Measurements from ENCODE around the gene ATXN7L2. TPM values are rescaled to one million over a fixed set of nuclear protein-coding genes. Genes with fewer than 3 reads are reported as not detected.

ATXN7L2 gene
- total RNA-seq, 3 donors from 2014 or later = 2.4 to 4.1 (median 2.9) TPM

- Histone ChIP-seq H3K27ac (no peak overlapping the region), H3K36me3 (no peaks in the 10 kb centered on the region), H3K9me3 (no peaks in the 10 kb centered on the region), H3K4me1 (no peaks in the 10 kb centered on the region), H3K27me3 (no peaks in the 10 kb centered on the region), H3K4me3 (no peak overlapping the region)
- intact Hi-C loops (cut with DNase I; ENCODE audit: low total_unique reads) = no loop called here
- no peak for DNase-seq (ENCODE audit: low spot score in 2 of 2)
- no peak for TF ChIP-seq POLR2AphosphoS5 (IDR thresholded peaks at IDR 0.05)
- TF ChIP-seq CTCF (IDR thresholded peaks at IDR 0.05) = no peak
- TF ChIP-seq POLR2A (IDR thresholded peaks at IDR 0.05) = no peak
Observed at GRCh38 chr1:109499661-109500536, 16.2 kb downstream of the ATXN7L2 start.

- intact Hi-C loops (cut with DNase I; ENCODE audit: low total_unique reads) = no loop called here
Observed at GRCh38 chr1:109500941-109501381, 17.3 kb downstream of the ATXN7L2 start.

GRCh38 chr1:109501644-109502363, 18.1 kb downstream of the ATXN7L2 start:
- no peak for TF ChIP-seq CTCF (IDR thresholded peaks at IDR 0.05)
- no peak for TF ChIP-seq POLR2AphosphoS5 (IDR thresholded peaks at IDR 0.05)
- no peak for TF ChIP-seq POLR2A (IDR thresholded peaks at IDR 0.05)
- DNase-seq (ENCODE audit: low spot score in 2 of 2) = no peak
- Histone ChIP-seq H3K4me3 (no peak overlapping the region), H3K4me1 (no peaks in the 10 kb centered on the region), H3K27ac (no peak overlapping the region), H3K36me3 (no peaks in the 10 kb centered on the region), H3K9me3 (no peaks in the 10 kb centered on the region), H3K27me3 (no peaks in the 10 kb centered on the region)
- intact Hi-C loops (cut with DNase I; ENCODE audit: low total_unique reads) = no loop called here

More at GRCh38 chr1:109500941-109501381, 17.3 kb downstream of the ATXN7L2 start:
- no peak overlapping the region for H3K27ac ChIP-seq
- H3K4me3 ChIP-seq = no peak overlapping the region
- no peaks in the 10 kb centered on the region for H3K27me3 ChIP-seq
- no peak for DNase-seq (ENCODE audit: low spot score in 2 of 2)
- no peaks in the 10 kb centered on the region for H3K9me3 ChIP-seq
- no peaks in the 10 kb centered on the region for H3K4me1 ChIP-seq
- no peak for TF ChIP-seq POLR2A (IDR thresholded peaks at IDR 0.05)
- TF ChIP-seq POLR2AphosphoS5 (IDR thresholded peaks at IDR 0.05) = no peak
- TF ChIP-seq CTCF (IDR thresholded peaks at IDR 0.05) = no peak
- no peaks in the 10 kb centered on the region for H3K36me3 ChIP-seq

- no peaks in the 10 kb centered on the region for H3K27me3 ChIP-seq
- no peaks in the 10 kb centered on the region for H3K36me3 ChIP-seq
- H3K4me1 ChIP-seq = no peaks in the 10 kb centered on the region
- peak overlapping the region in 1 of 2 donors; percentile 32 for H3K27ac ChIP-seq
- intact Hi-C loops (cut with DNase I; ENCODE audit: low total_unique reads) = no loop called here
- TF ChIP-seq POLR2A (IDR thresholded peaks at IDR 0.05) (no peak), CTCF (IDR thresholded peaks at IDR 0.05) (no peak), POLR2AphosphoS5 (IDR thresholded peaks at IDR 0.05) (no peak)
- no peaks in the 10 kb centered on the region for H3K9me3 ChIP-seq
- no peak overlapping the region for H3K4me3 ChIP-seq
- DNase-seq (ENCODE audit: low spot score in 2 of 2) = no peak
Observed at GRCh38 chr1:109502364-109502851, 18.7 kb downstream of the ATXN7L2 start.

- intact Hi-C loops (cut with DNase I; ENCODE audit: low total_unique reads) = no loop called here
- Histone ChIP-seq H3K9me3 (no peaks in the 10 kb centered on the region), H3K27me3 (no peaks in the 10 kb centered on the region), H3K27ac (peak overlapping the region in 1 of 2 donors; percentile 36), H3K4me1 (no peaks in the 10 kb centered on the region), H3K4me3 (no peak overlapping the region), H3K36me3 (no peaks in the 10 kb centered on the region)
- no peak for TF ChIP-seq POLR2AphosphoS5 (IDR thresholded peaks at IDR 0.05)
- TF ChIP-seq CTCF (IDR thresholded peaks at IDR 0.05) = no peak
- TF ChIP-seq POLR2A (IDR thresholded peaks at IDR 0.05) = no peak
- DNase-seq (ENCODE audit: low spot score in 2 of 2) = no peak
Observed at GRCh38 chr1:109503935-109504334, 20.2 kb downstream of the ATXN7L2 start.
